GM23338 (cell line): Measurements from ENCODE around the gene ECE1. TPM values are rescaled to one million over a fixed set of nuclear protein-coding genes. Genes with fewer than 3 reads are reported as not detected.

Experiments used
- ATAC-seq: fragments of 200-7000 bp; cut with Tn5 transposase; 3 replicates; pipeline ENCODE4 v1.9.1; 2020
- DNase-seq: peaks from one replicate; pipeline ENCODE4 v3.0.0-alpha.2; 2015; ENCODE audit warnings: low spot score
- H2AFZ ChIP-seq: fragments of 200-600 bp; sonication (generic); 2 replicates; pipeline ENCODE4 v1.8.0; 2016; ENCODE audit warnings: antibody characterized with exemption, mild to moderate bottlenecking, moderate library complexity
- H3F3A ChIP-seq: fragments of 200-600 bp; sonication (generic); replicated peaks from 2 replicates; pipeline ENCODE4 v1.8.0; 2017; ENCODE audit warnings: antibody characterized with exemption, mixed run types, low read depth
- H3K27ac ChIP-seq: fragments of 200-600 bp; sonication (generic); 2 replicates; pipeline ENCODE4 v1.6.1; 2016; ENCODE audit warnings: low read depth
- H3K27me3 ChIP-seq: fragments of 200-600 bp; sonication (generic); 2 replicates; pipeline ENCODE4 v1.8.0; 2016; ENCODE audit warnings: mild to moderate bottlenecking, mixed run types, moderate library complexity; ENCODE audit not compliant: insufficient read depth
- H3K36me3 ChIP-seq: fragments of 200-600 bp; sonication (generic); 2 replicates; pipeline ENCODE4 v1.8.0; 2016; ENCODE audit warnings: mild to moderate bottlenecking; ENCODE audit not compliant: insufficient read depth
- H3K4me1 ChIP-seq: fragments of 200-600 bp; sonication (generic); 2 replicates; pipeline ENCODE4 v1.8.0; 2016; ENCODE audit warnings: mild to moderate bottlenecking, moderate library complexity; ENCODE audit not compliant: insufficient read depth
- H3K4me2 ChIP-seq: fragments of 200-600 bp; sonication (generic); 2 replicates; pipeline ENCODE4 v1.7.1; 2017; ENCODE audit warnings: mixed run types
- H3K4me3 ChIP-seq: fragments of 200-600 bp; sonication (generic); 2 replicates; pipeline ENCODE4 v1.6.1; 2016; ENCODE audit warnings: mixed run types
- H3K79me2 ChIP-seq: fragments of 200-600 bp; sonication (generic); replicated peaks from 2 replicates; pipeline ENCODE4 v1.8.0; 2017; ENCODE audit warnings: mild to moderate bottlenecking; ENCODE audit not compliant: insufficient read depth
- H3K9me2 ChIP-seq: fragments of 200-600 bp; sonication (generic); 2 replicates; pipeline ENCODE4 v1.8.0; 2017; ENCODE audit not compliant: insufficient read depth
- H4K20me1 ChIP-seq: fragments of 200-600 bp; sonication (generic); replicated peaks from 2 replicates; pipeline ENCODE4 v1.8.0; 2017; ENCODE audit warnings: mild to moderate bottlenecking; ENCODE audit not compliant: insufficient read depth
- H3K27ac Mint-ChIP-seq: 2 replicates; pipeline ENCODE4 v1.8.0; 2020; ENCODE audit warnings: inconsistent platforms, mild to moderate bottlenecking, moderate library complexity, mixed read lengths
- H3K27me3 Mint-ChIP-seq: 3 replicates; pipeline ENCODE4 v1.8.0; 2022; ENCODE audit warnings: low read depth, mild to moderate bottlenecking, moderate library complexity, mixed read lengths, inconsistent platforms; ENCODE audit not compliant: insufficient read depth, poor library complexity
- H3K36me3 Mint-ChIP-seq: 3 replicates; pipeline ENCODE4 v1.8.0; 2021; ENCODE audit warnings: low read depth, mild to moderate bottlenecking, inconsistent platforms, moderate library complexity, mixed read lengths
- H3K4me1 Mint-ChIP-seq: 3 replicates; pipeline ENCODE4 v1.8.0; 2020; ENCODE audit warnings: mild to moderate bottlenecking, inconsistent platforms, mixed read lengths
- H3K4me3 Mint-ChIP-seq: 3 replicates; pipeline ENCODE4 v1.8.0; 2021; ENCODE audit warnings: moderate library complexity, mild to moderate bottlenecking, inconsistent platforms, mixed read lengths
- H3K9me3 Mint-ChIP-seq: 3 replicates; pipeline ENCODE4 v1.8.0; 2020; ENCODE audit warnings: moderate library complexity, mild to moderate bottlenecking, inconsistent platforms, mixed read lengths
- CREB1 ChIP-seq: fragments of 250-450 bp; sonication (Bioruptor Pico); IDR thresholded peaks from 2 replicates; pipeline ENCODE4 v1.5.0; 2020; ENCODE audit warnings: low read depth, mild to moderate bottlenecking, moderate library complexity
- CTCF ChIP-seq, 2 experiments: fragments of 200-600 bp in 1 of 2; sonication (generic) in 1 of 2; conservative IDR thresholded peaks; 2 replicates each; pipeline versions ENCODE4 v1.5.1 to v1.6.1; 2016 to 2017; ENCODE audit warnings: antibody characterized with exemption in 2 of 2, low read depth in 2 of 2, mild to moderate bottlenecking in 2 of 2, moderate library complexity in 1 of 2
- EZH2 ChIP-seq: fragments of 200-600 bp; sonication (generic); IDR thresholded peaks from one replicate; pipeline ENCODE4 v1.8.0; 2017; ENCODE audit warnings: antibody characterized with exemption, mild to moderate bottlenecking, low read depth; ENCODE audit not compliant: unreplicated experiment
- EZH2phosphoT487 ChIP-seq: fragments of 200-600 bp; sonication (generic); IDR thresholded peaks from one replicate; pipeline ENCODE4 v1.8.1; 2018; ENCODE audit warnings: antibody characterized with exemption; ENCODE audit not compliant: unreplicated experiment
- JUNB ChIP-seq: IDR thresholded peaks from one replicate; pipeline ENCODE4 v1.6.1; 2016; ENCODE audit warnings: antibody characterized with exemption; ENCODE audit not compliant: unreplicated experiment
- NANOG ChIP-seq: IDR thresholded peaks from 2 replicates; pipeline ENCODE4 v1.6.1; 2016; ENCODE audit warnings: antibody characterized with exemption, borderline replicate concordance
- POLR2AphosphoS5 ChIP-seq: IDR thresholded peaks from 2 replicates; pipeline ENCODE4 v1.6.1; 2016; ENCODE audit warnings: antibody characterized with exemption, low read depth
- REST ChIP-seq: IDR thresholded peaks from one replicate; pipeline ENCODE4 v1.6.1; 2018; ENCODE audit warnings: antibody characterized with exemption; ENCODE audit not compliant: unreplicated experiment
- STAT1 ChIP-seq: IDR thresholded peaks from one replicate; pipeline ENCODE4 v1.6.1; 2016; ENCODE audit warnings: antibody characterized with exemption; ENCODE audit not compliant: unreplicated experiment
- ZNF114 ChIP-seq: fragments of 250-450 bp; sonication (Bioruptor Pico); IDR thresholded peaks from 2 replicates; pipeline ENCODE4 v1.5.0; 2020; ENCODE audit warnings: mild to moderate bottlenecking, moderate library complexity
- ZNF331 ChIP-seq: fragments of 250-450 bp; sonication (Bioruptor Pico); IDR thresholded peaks from 2 replicates; pipeline ENCODE4 v1.5.0; 2020; ENCODE audit warnings: low read depth, mild to moderate bottlenecking, moderate library complexity
- polyA plus RNA-seq: library from polyadenylated mRNA; unstranded; fragments of >200 nt; fragmentation: Nextera tagmentation; extraction: Ambion mirVana; gene quantifications from 2 replicates; pipeline ENCODE4 v1.2.1, GENCODE V29; 2016
- total RNA-seq: library from RNA; depleted of rRNA; stranded (reverse); fragments of >200 nt; shearing (Covaris generic); gene quantifications from 2 replicates; pipeline ENCODE4 v1.2.3, GENCODE V29; 2014
- TF ChIP-seq, protein P1 (sequence below): IDR thresholded peaks from 2 replicates; pipeline ENCODE4 v1.6.1; 2016; ENCODE audit warnings: antibody characterized with exemption
- TF ChIP-seq, protein P2 (sequence below): fragments of 250-450 bp; sonication (Bioruptor Pico); IDR thresholded peaks from 2 replicates; pipeline ENCODE4 v1.5.0; 2020; ENCODE audit warnings: mild to moderate bottlenecking, moderate library complexity

ECE1 gene
- total and polyA plus RNA-seq, 2 experiments from 2014 or later: 11.0 to 45.0 TPM

- Histone ChIP-seq H3F3A (no peaks in the 10 kb centered on the region), H3K27me3 (no peaks in the 10 kb centered on the region), H3K9me2 (no peaks in the 10 kb centered on the region), H3K4me2 (no peak overlapping the region), H3K27ac (no peak overlapping the region), H2AFZ (no peak overlapping the region), H3K4me3 (no peak overlapping the region), H3K36me3 (no peaks in the 10 kb centered on the region), H4K20me1 (0 out of 2 replicates have a peak, but pooled peaks cover 9% of the 10 kb centered on the region), H3K4me1 (peaks cover 13% of the 10 kb centered on the region), H3K79me2 (no peaks in the 10 kb centered on the region)
- no peak overlapping the region for H3K4me3 Mint-ChIP-seq
- peaks cover 9% of the 10 kb centered on the region; the same call in 2 of the 3 replicates for H3K36me3 Mint-ChIP-seq
- peaks cover 7% of the 10 kb centered on the region for H3K27me3 Mint-ChIP-seq
- H3K4me1 Mint-ChIP-seq: peaks cover 18% of the 10 kb centered on the region
- H3K27ac Mint-ChIP-seq: no peak overlapping the region
- DNase-seq: no peak
- ATAC-seq: no peak
- no peaks in the 10 kb centered on the region for H3K9me3 Mint-ChIP-seq
- TF ChIP-seq CTCF (conservative IDR thresholded peaks at IDR 0.05; ENCODE audit: low read depth in 2 of 2) (no peak), CREB1 (CRISPR knock-in tag) (no peak), EZH2 (no peak), REST (no peak), NANOG (no peak), ZNF331 (CRISPR knock-in tag) (no peak), STAT1 (no peak), JUNB (no peak), ZNF114 (CRISPR knock-in tag) (no peak), EZH2phosphoT487 (no peak), POLR2AphosphoS5 (no peak)
- TF ChIP-seq, protein P1, sequence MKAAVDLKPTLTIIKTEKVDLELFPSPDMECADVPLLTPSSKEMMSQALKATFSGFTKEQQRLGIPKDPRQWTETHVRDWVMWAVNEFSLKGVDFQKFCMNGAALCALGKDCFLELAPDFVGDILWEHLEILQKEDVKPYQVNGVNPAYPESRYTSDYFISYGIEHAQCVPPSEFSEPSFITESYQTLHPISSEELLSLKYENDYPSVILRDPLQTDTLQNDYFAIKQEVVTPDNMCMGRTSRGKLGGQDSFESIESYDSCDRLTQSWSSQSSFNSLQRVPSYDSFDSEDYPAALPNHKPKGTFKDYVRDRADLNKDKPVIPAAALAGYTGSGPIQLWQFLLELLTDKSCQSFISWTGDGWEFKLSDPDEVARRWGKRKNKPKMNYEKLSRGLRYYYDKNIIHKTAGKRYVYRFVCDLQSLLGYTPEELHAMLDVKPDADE: no peak
- TF ChIP-seq, protein P2, sequence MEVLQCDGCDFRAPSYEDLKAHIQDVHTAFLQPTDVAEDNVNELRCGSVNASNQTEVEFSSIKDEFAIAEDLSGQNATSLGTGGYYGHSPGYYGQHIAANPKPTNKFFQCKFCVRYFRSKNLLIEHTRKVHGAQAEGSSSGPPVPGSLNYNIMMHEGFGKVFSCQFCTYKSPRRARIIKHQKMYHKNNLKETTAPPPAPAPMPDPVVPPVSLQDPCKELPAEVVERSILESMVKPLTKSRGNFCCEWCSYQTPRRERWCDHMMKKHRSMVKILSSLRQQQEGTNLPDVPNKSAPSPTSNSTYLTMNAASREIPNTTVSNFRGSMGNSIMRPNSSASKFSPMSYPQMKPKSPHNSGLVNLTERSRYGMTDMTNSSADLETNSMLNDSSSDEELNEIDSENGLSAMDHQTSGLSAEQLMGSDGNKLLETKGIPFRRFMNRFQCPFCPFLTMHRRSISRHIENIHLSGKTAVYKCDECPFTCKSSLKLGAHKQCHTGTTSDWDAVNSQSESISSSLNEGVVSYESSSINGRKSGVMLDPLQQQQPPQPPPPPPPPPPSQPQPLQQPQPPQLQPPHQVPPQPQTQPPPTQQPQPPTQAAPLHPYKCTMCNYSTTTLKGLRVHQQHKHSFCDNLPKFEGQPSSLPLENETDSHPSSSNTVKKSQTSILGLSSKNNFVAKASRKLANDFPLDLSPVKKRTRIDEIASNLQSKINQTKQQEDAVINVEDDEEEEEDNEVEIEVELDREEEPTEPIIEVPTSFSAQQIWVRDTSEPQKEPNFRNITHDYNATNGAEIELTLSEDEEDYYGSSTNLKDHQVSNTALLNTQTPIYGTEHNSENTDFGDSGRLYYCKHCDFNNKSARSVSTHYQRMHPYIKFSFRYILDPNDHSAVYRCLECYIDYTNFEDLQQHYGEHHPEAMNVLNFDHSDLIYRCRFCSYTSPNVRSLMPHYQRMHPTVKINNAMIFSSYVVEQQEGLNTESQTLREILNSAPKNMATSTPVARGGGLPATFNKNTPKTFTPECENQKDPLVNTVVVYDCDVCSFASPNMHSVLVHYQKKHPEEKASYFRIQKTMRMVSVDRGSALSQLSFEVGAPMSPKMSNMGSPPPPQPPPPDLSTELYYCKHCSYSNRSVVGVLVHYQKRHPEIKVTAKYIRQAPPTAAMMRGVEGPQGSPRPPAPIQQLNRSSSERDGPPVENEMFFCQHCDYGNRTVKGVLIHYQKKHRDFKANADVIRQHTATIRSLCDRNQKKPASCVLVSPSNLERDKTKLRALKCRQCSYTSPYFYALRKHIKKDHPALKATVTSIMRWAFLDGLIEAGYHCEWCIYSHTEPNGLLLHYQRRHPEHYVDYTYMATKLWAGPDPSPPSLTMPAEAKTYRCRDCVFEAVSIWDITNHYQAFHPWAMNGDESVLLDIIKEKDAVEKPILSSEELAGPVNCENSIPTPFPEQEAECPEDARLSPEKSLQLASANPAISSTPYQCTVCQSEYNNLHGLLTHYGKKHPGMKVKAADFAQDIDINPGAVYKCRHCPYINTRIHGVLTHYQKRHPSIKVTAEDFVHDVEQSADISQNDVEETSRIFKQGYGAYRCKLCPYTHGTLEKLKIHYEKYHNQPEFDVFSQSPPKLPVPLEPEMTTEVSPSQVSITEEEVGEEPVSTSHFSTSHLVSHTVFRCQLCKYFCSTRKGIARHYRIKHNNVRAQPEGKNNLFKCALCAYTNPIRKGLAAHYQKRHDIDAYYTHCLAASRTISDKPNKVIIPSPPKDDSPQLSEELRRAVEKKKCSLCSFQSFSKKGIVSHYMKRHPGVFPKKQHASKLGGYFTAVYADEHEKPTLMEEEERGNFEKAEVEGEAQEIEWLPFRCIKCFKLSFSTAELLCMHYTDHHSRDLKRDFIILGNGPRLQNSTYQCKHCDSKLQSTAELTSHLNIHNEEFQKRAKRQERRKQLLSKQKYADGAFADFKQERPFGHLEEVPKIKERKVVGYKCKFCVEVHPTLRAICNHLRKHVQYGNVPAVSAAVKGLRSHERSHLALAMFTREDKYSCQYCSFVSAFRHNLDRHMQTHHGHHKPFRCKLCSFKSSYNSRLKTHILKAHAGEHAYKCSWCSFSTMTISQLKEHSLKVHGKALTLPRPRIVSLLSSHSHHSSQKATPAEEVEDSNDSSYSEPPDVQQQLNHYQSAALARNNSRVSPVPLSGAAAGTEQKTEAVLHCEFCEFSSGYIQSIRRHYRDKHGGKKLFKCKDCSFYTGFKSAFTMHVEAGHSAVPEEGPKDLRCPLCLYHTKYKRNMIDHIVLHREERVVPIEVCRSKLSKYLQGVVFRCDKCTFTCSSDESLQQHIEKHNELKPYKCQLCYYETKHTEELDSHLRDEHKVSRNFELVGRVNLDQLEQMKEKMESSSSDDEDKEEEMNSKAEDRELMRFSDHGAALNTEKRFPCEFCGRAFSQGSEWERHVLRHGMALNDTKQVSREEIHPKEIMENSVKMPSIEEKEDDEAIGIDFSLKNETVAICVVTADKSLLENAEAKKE (CRISPR knock-in tag): no peak
Observed at GRCh38 chr1:21266119-21266774, 24.0 kb downstream of the ECE1 start.
